T-cell (primary cell): ENCODE measurements around the gene TTLL1. TPM values are rescaled to one million over a fixed set of nuclear protein-coding genes. Genes with fewer than 3 reads are reported as not detected.
"Not testable (repeated sequence)": the region's sequence is repeated elsewhere in the genome, so short reads cannot be mapped to it uniquely, and the experiment has no call there.

Experiments used
- ATAC-seq, 4 experiments: fragments of 200-7000 bp in 3 of 4; fragments of 150-1000 bp in 1 of 4; cut with Tn5 transposase; replicated peaks in 1 of 4; 1 replicate in 3 of 4; 2 replicates in 1 of 4; pipeline ENCODE4 v1.10.0; 2021; ENCODE audit warnings: moderate library complexity in 3 of 4, mild to moderate bottlenecking in 2 of 4, moderate number of reproducible peaks in 1 of 4
- CTCF ChIA-PET, 2 donors: fragments of 300-600 bp; sonication (Branson Sonifier 250); formaldehyde crosslinking; loops; one replicate each; lab custom pipeline; 2022; ENCODE audit warnings: antibody characterized with exemption in 2 of 2; lab: Charles Lee
- POLR2A ChIA-PET, 2 donors: fragments of 300-600 bp; sonication (Branson Sonifier 250); formaldehyde crosslinking; loops; one replicate each; lab custom pipeline; 2022; ENCODE audit warnings: antibody characterized with exemption in 2 of 2; lab: Charles Lee
- DNase-seq, 35 experiments: peaks; one replicate each; pipeline versions ENCODE4 v3.0.0 to v3.0.0-alpha.2; 2013 to 2023
- H3K27ac ChIP-seq: one replicate; pipeline ENCODE4 v1.5.1; 2013; ENCODE audit warnings: low read length
- H3K27me3 ChIP-seq, 2 experiments: replicated peaks in 1 of 2; 1 replicate in 1 of 2; 2 replicates in 1 of 2; pipeline versions ENCODE4 v1.6.1 to v1.7.0; 2013; ENCODE audit warnings: low read length in 1 of 2, mixed read lengths in 1 of 2; ENCODE audit not compliant: control insufficient read depth in 2 of 2, insufficient read depth in 2 of 2; ENCODE audit errors: extremely low read depth in 1 of 2
- H3K36me3 ChIP-seq, 2 donors: 1 replicate in 1 of 2; 2 replicates in 1 of 2; pipeline versions ENCODE4 v1.6.1 to v1.7.0; 2013; ENCODE audit warnings: low read length in 1 of 2; ENCODE audit not compliant: control insufficient read depth in 2 of 2, insufficient read depth in 1 of 2; ENCODE audit errors: extremely low read depth in 1 of 2
- H3K4me1 ChIP-seq, 2 experiments: 1 replicate in 1 of 2; 2 replicates in 1 of 2; pipeline versions ENCODE4 v1.6.1 to v1.7.0; 2013; ENCODE audit warnings: low read length in 2 of 2, mixed read lengths in 1 of 2; ENCODE audit not compliant: insufficient read depth in 2 of 2, control insufficient read depth in 1 of 2; ENCODE audit errors: extremely low read depth in 1 of 2
- H3K4me3 ChIP-seq, 2 donors: 1 replicate in 1 of 2; 2 replicates in 1 of 2; pipeline versions ENCODE4 v1.5.1 to v1.7.0; 2013; ENCODE audit warnings: mild to moderate bottlenecking in 2 of 2, low read length in 1 of 2, moderate library complexity in 1 of 2; ENCODE audit not compliant: control insufficient read depth in 1 of 2; ENCODE audit errors: extremely low read depth in 1 of 2
- H3K9me3 ChIP-seq: 2 replicates; pipeline ENCODE4 v1.7.0; 2013
- H3K27ac Mint-ChIP-seq, 2 donors: one replicate each; pipeline ENCODE4 v1.8.0; 2020 to 2021; ENCODE audit warnings: mild to moderate bottlenecking in 2 of 2, mixed read lengths in 2 of 2
- H3K27me3 Mint-ChIP-seq, 2 donors: one replicate each; pipeline ENCODE4 v1.8.0; 2021 to 2022; ENCODE audit warnings: mixed read lengths in 2 of 2
- H3K36me3 Mint-ChIP-seq: one replicate; pipeline ENCODE4 v1.8.0; 2021; ENCODE audit warnings: mixed read lengths
- H3K4me1 Mint-ChIP-seq, 3 donors: one replicate each; pipeline ENCODE4 v1.8.0; 2020 to 2022; ENCODE audit warnings: mixed read lengths in 3 of 3, mild to moderate bottlenecking in 1 of 3
- H3K4me3 Mint-ChIP-seq, 3 donors: one replicate each; pipeline ENCODE4 v1.8.0; 2020 to 2022; ENCODE audit warnings: mild to moderate bottlenecking in 3 of 3, mixed read lengths in 3 of 3, moderate library complexity in 3 of 3
- H3K9me3 Mint-ChIP-seq, 3 donors: one replicate each; pipeline ENCODE4 v1.8.0; 2020 to 2022; ENCODE audit warnings: mixed read lengths in 3 of 3
- WGBS: methylation state at CpG from one replicate; pipeline ENCODE4 v1.1.5; 2013; ENCODE audit warnings: missing lambda C conversion rate; ENCODE audit not compliant: insufficient coverage; 5-methylcytosine and 5-hydroxymethylcytosine counted together
- total RNA-seq, 35 experiments: library from RNA in 6 of 35; stranded (reverse) in 6 of 35; fragments of 120-200 nt in 1 of 35; gene quantifications; one replicate each; pipeline versions ENCODE4 v1.2.1 to v1.2.4 and lab custom pipeline; 2013 to 2026

The TTLL1 gene
- total RNA-seq, 5 donors from 2014 or later (not counting 1 experiment from before 2014, with no cell fraction given): 5.6 to 9.0 (median 6.9) TPM

DNA sequence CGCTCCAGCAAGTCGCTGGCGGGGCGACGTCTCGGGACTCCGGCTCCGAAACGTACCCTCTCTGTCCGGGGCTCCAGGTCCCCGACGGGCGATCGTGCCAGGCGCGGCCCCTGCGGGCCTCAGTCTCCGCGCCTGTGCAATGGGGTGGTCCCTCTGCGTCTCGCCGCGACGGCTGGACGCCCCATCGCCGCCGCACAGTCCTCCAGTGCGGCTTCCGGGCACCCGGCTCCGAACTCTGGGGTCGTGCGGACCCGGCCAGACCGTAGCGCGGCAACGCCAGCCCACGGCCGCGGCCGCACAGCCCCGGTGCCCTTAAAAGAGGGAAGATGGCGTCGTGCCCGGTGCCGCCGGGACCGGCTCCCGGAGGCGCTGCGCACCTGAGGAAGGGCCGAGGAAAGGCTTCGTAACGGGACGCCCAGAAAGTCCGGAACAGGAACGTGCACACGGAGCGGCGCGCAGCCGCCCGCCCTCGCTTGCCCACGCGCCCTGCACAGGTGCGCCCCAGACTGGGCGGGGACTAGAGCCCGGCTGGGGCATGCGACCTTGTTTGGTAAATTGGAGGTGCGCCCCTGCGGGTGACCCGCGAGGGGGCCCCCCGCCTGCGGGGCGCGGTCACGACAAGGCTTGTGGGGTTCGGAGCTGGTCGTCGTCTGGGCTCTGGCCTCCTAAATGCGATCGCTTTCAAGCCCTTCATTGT is 21.9 kb upstream of the TTLL1 start:
- POLR2A ChIA-PET: interaction anchor here in 1 of 2 donors (0.5 kb wide), 1 partner anchor 1730 kb away, joined by 6 read pairs; no protein-coding TSS in a partner anchor
- Mint-ChIP-seq H3K9me3 (no peaks in the 10 kb centered on the region), H3K36me3 (no peaks in the 10 kb centered on the region), H3K4me3 (peak overlapping the region; percentile 65 to 75 (median 73)), H3K27me3 (no peaks in the 10 kb centered on the region), H3K4me1 (peaks cover 4 to 8% (median 6%) of the 10 kb centered on the region in 3 donors), H3K27ac (peak overlapping the region in 1 of 2 donors; percentile 16)
- WGBS: 2% methylated on average over 76 of the region's 86 CpGs
- peaks cover 0 to 15% of the 10 kb centered on the region in 2 experiments for H3K4me1 ChIP-seq
- DNase-seq: peak in 34 of 35 experiments; percentile 15 to 67 (median 36)
- peaks cover 0 to 11% of the 10 kb centered on the region in 2 experiments for H3K27me3 ChIP-seq
- H3K36me3 ChIP-seq: peaks cover 0 to 7% of the 10 kb centered on the region in 2 donors
- no peak overlapping the region for H3K27ac ChIP-seq
- H3K4me3 ChIP-seq: peak overlapping the region; percentile 50 to 83
- CTCF ChIA-PET: interaction anchor here in 1 of 2 donors (0.6 kb wide), 1 partner anchor 19 kb away, joined by 3 read pairs; no protein-coding TSS in a partner anchor
- H3K9me3 ChIP-seq: no peaks in the 10 kb centered on the region
- peak; percentile 84 to 87 (median 85) for ATAC-seq

DNA sequence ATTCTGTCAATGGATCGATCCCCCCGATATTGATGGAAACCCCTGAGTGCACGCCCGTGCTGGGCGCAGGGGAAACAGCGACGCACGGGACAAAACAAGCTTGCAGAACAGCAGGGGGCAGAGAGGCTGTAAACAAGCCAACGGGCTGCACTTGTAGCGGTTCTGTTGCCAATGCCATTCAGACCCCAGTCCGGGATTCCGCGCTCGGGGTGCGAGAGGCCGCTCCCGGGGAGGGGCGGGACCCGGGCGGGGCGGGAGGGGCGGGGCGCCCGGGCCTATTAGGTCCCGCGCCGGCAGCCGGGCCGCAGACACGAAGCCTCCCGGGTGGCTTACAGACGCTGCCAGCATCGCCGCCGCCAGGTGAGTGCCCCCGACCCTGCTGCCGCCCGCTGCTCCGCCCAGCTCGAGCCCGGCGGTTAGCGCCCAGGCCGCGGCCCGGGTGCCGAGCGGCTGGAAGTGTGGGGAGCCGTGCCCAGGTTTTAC is 21.3 kb upstream of the TTLL1 start, which contains the start of gene BIK:
Gene BIK (plus strand): TSS at position 307 of the 483 bp plus-strand sequence. CDS start 13,273 bp downstream, outside the sequence.
- under 1% methylated on average over 49 of the region's 49 CpGs for WGBS
- H3K27me3 ChIP-seq: peaks cover 0 to 11% of the 10 kb centered on the region in 2 experiments

DNA sequence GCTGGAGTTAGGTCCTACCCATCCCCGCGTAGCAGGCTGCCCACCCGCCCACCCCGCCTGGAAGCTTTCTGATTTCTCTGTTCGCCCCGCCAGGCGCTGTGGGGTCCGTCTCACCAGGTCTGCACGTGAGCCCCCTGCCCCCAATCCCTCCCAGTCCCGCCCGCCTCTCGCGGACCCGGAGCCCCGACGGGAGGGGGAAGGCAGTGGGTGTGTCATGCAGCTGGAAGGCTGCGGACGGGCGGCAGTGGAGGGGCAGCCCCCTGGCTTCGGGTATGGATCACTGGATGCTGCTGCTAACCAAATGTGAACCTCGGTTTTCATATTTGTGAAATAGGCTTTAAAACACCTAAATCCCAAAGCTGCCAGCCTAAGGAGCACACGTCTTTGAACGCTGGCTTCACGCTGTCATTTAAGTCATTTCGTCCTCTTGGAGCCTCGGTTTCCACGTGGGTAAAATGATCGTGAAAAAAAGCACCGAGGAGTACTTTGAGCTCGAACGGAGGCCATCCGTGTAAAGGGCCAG is 20.8 kb upstream of the TTLL1 start:
- no peak for DNase-seq
- Mint-ChIP-seq H3K27me3 (no peaks in the 10 kb centered on the region), H3K9me3 (no peaks in the 10 kb centered on the region), H3K27ac (peak overlapping the region in 1 of 2 donors; percentile 77), H3K4me1 (peaks cover 4 to 8% (median 6%) of the 10 kb centered on the region in 3 donors), H3K36me3 (no peaks in the 10 kb centered on the region), H3K4me3 (peak overlapping the region; percentile 77 to 83 (median 81))
- POLR2A ChIA-PET: no interaction called here
- H3K9me3 ChIP-seq: no peaks in the 10 kb centered on the region
- H3K27me3 ChIP-seq: peaks cover 0 to 11% of the 10 kb centered on the region in 2 experiments
- H3K27ac ChIP-seq: no peak overlapping the region
- H3K36me3 ChIP-seq: peaks cover 0 to 3% of the 10 kb centered on the region in 2 donors
- CTCF ChIA-PET: no interaction called here
- ATAC-seq: no peak
- peaks cover 0 to 15% of the 10 kb centered on the region in 2 experiments for H3K4me1 ChIP-seq
- peak overlapping the region; percentile 50 to 80 for H3K4me3 ChIP-seq
- 4% methylated on average over 11 of the region's 32 CpGs for WGBS

More for the DNA sequence above, 21.3 kb upstream of the TTLL1 start, which contains the start of gene BIK:
- peaks cover 4 to 8% (median 6%) of the 10 kb centered on the region in 3 donors for H3K4me1 Mint-ChIP-seq
- no peaks in the 10 kb centered on the region for H3K9me3 Mint-ChIP-seq
- Histone ChIP-seq H3K9me3 (no peaks in the 10 kb centered on the region), H3K36me3 (peaks cover 0 to 7% of the 10 kb centered on the region in 2 donors), H3K4me3 (peak within 1 kb of the TSS; percentile 50 to 83), H3K4me1 (peaks cover 0 to 15% of the 10 kb centered on the region in 2 experiments), H3K27ac (no peak within 1 kb of the TSS)
- H3K4me3 Mint-ChIP-seq: peak within 1 kb of the TSS; percentile 77 to 83 (median 81)
- CTCF ChIA-PET: no interaction called here
- H3K27me3 Mint-ChIP-seq: no peaks in the 10 kb centered on the region
- POLR2A ChIA-PET: no interaction called here
- no peaks in the 10 kb centered on the region for H3K36me3 Mint-ChIP-seq
- peak within 1 kb of the TSS in 1 of 2 donors; percentile 77 for H3K27ac Mint-ChIP-seq
- DNase-seq (peak in 32 of 35 experiments; percentile 3 to 61 (median 28)), ATAC-seq (peak; percentile 60 to 69 (median 66))

DNA sequence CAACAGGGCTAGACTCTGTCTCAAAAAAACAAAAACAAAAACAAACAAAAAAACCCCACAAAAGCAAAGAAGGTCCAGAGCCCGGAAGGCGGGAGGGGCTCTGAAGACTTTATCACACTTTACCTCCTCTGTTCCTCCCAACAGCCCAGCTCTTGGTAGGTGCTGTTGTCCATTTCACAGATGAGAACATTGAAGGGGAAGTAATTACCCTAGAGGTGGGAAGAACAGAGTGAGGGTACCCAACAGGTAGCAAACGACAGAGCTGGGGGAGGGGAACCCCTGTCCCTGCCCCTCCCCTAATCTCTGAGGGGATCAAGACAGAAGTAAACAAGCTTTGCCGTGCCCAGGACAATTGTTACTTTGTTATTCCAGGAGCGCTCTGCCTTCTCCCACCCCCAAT is 20.3 kb upstream of the TTLL1 start:
- no peaks in the 10 kb centered on the region for H3K36me3 ChIP-seq
- ChIA-PET POLR2A (no interaction called here), CTCF (no interaction called here)
- WGBS: no CpG with 5 or more reads among the region's 5 CpGs
- no peaks in the 10 kb centered on the region for H3K9me3 Mint-ChIP-seq
- no peak for ATAC-seq
- H3K36me3 Mint-ChIP-seq: no peaks in the 10 kb centered on the region
- no peaks in the 10 kb centered on the region for H3K27me3 Mint-ChIP-seq
- H3K4me3 Mint-ChIP-seq: peak overlapping the region; percentile 21 to 53 (median 41)
- H3K27ac ChIP-seq: no peak overlapping the region
- peaks cover 4 to 8% (median 8%) of the 10 kb centered on the region in 3 donors for H3K4me1 Mint-ChIP-seq
- no peak overlapping the region for H3K27ac Mint-ChIP-seq
- DNase-seq: no peak
- H3K27me3 ChIP-seq: peaks cover 0 to 11% of the 10 kb centered on the region in 2 experiments
- no peaks in the 10 kb centered on the region for H3K9me3 ChIP-seq
- H3K4me1 ChIP-seq: peaks cover 0 to 15% of the 10 kb centered on the region in 2 experiments
- H3K4me3 ChIP-seq: no peak overlapping the region

DNA sequence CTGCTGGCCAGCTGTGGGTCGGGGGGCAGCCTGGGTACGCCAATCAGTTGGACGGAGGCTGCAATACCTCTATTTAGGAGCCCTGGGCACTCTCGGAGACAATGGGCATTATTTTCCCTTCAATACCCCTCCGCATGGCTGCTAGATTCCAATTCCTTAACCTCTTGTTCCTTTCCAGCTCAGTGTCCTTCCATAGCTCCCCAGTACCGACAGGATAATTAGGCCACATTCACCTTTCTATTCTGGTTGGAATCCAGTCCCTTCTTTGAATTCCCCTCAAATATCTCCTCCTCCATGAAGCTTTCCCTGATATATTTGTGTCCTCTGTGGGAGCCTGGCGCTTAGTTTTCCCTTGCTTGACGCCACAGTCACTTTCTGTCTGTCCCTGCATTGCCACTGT is 17.1 kb upstream of the TTLL1 start:
- H3K36me3 ChIP-seq: no peaks in the 10 kb centered on the region
- H3K27ac Mint-ChIP-seq: no peak overlapping the region
- H3K4me1 Mint-ChIP-seq: peaks cover 10 to 15% (median 11%) of the 10 kb centered on the region in 3 donors
- H3K4me3 ChIP-seq: no peak overlapping the region
- H3K9me3 ChIP-seq: no peaks in the 10 kb centered on the region
- H3K27ac ChIP-seq: no peak overlapping the region
- peaks cover 0 to 14% of the 10 kb centered on the region in 2 experiments for H3K4me1 ChIP-seq
- WGBS: 91% methylated on average over 8 of the region's 8 CpGs
- no peak overlapping the region for H3K4me3 Mint-ChIP-seq
- H3K36me3 Mint-ChIP-seq: no peaks in the 10 kb centered on the region
- H3K27me3 ChIP-seq: peaks cover 0 to 5% of the 10 kb centered on the region in 2 experiments
- ATAC-seq: no peak
- no peak for DNase-seq
- ChIA-PET CTCF (no interaction called here), POLR2A (interaction anchor here in 1 of 2 donors (0.6 kb wide), 1 partner anchor 50 kb away, joined by 8 read pairs; no protein-coding TSS in a partner anchor)
- H3K27me3 Mint-ChIP-seq: no peaks in the 10 kb centered on the region
- no peaks in the 10 kb centered on the region for H3K9me3 Mint-ChIP-seq

DNA sequence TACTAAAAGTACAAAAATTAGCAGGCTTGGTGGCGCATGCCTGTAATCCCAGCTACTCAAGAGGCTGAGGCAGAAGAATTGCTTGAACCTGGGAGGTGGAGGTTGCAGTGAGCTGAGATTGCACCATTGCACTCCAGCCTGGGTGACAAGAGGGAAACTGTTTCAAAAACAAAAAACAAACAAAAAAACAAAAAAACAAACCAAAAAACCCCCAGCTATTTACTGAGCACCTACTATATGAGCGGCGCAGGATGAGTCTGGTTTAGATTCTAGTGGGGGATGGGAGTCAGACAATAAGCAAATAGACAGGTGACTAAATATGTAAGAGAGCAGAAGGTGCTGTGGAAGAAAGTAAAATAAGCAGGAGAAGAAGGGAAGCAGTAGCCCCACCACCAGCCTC is 15.8 kb upstream of the TTLL1 start:
- ATAC-seq, H3K9me3 ChIP-seq, H3K27ac Mint-ChIP-seq, H3K27ac ChIP-seq, H3K36me3 ChIP-seq, H3K27me3 ChIP-seq, H3K4me3 ChIP-seq, CTCF ChIA-PET, DNase-seq, H3K36me3 Mint-ChIP-seq, H3K9me3 Mint-ChIP-seq, H3K4me1 ChIP-seq, H3K4me3 Mint-ChIP-seq, POLR2A ChIA-PET, H3K27me3 Mint-ChIP-seq: not testable (repeated sequence)
- WGBS: no CpG with 5 or more reads among the region's 3 CpGs
- peaks cover 8 to 12% (median 10%) of the 10 kb centered on the region in 3 donors for H3K4me1 Mint-ChIP-seq
